Breast epithelium (tissue), 3 donors: ENCODE data around the gene MDFIC.

Experiments
- CTCF ChIP-seq, 3 donors: fragments of 450-650 bp; IDR thresholded peaks; one replicate each; pipeline ENCODE4 v1.5.1; 2016 to 2017; ENCODE audit warnings: antibody characterized with exemption in 3 of 3, mild to moderate bottlenecking in 3 of 3, moderate library complexity in 3 of 3
- POLR2A ChIP-seq: fragments of 450-650 bp; IDR thresholded peaks from one replicate; pipeline ENCODE4 v1.6.1; 2016; ENCODE audit warnings: antibody characterized with exemption, mild to moderate bottlenecking, moderate library complexity

GRCh38 chr7:115010441-115010820 lies 88.5 kb downstream of the MDFIC start:
- TF ChIP-seq CTCF (IDR thresholded peaks at IDR 0.05): no peak
- no peak for TF ChIP-seq POLR2A
